Kidney (tissue), 14 donors: ENCODE data around the gene SEC14L6. TPM values are rescaled to one million over a fixed set of nuclear protein-coding genes. Genes with fewer than 3 reads are reported as not detected.

Experiments used
- DNase-seq, 5 donors: peaks; one replicate each; pipeline ENCODE4 v3.0.0-alpha.2; 2013 to 2020
- FAIRE-seq: peaks from 2 replicates; lab custom pipeline; 2012; peaks lifted over from hg19 to GRCh38; lab: Jason Lieb, UNC
- H3K27ac ChIP-seq, 2 donors: one replicate each; pipeline ENCODE4 v1.7.0; 2013; ENCODE audit warnings: low read depth in 2 of 2, low read length in 2 of 2, inconsistent platforms in 1 of 2
- H3K27me3 ChIP-seq: one replicate; pipeline ENCODE4 v1.7.1; 2013; ENCODE audit warnings: low read length, inconsistent platforms; ENCODE audit not compliant: control insufficient read depth, insufficient read depth
- H3K36me3 ChIP-seq, 3 donors: one replicate each; pipeline versions ENCODE4 v1.7.0 to v1.7.1; 2013; ENCODE audit warnings: low read length in 3 of 3, control low read depth in 1 of 3, inconsistent platforms in 1 of 3; ENCODE audit not compliant: insufficient read depth in 3 of 3, control insufficient read depth in 2 of 3
- H3K4me1 ChIP-seq, 3 donors: one replicate each; pipeline versions ENCODE4 v1.7.0 to v1.7.1; 2013; ENCODE audit warnings: low read length in 3 of 3, inconsistent platforms in 1 of 3, low read depth in 1 of 3; ENCODE audit not compliant: control insufficient read depth in 2 of 3, insufficient read depth in 2 of 3
- H3K4me3 ChIP-seq, 3 donors: one replicate each; pipeline versions ENCODE4 v1.7.0 to v1.8.1; 2013; ENCODE audit warnings: low read length in 3 of 3, control low read depth in 1 of 3, inconsistent platforms in 1 of 3
- H3K9ac ChIP-seq, 3 donors: one replicate each; pipeline versions ENCODE4 v1.7.0 to v1.7.1; 2013; ENCODE audit warnings: low read length in 3 of 3, control low read depth in 1 of 3, inconsistent platforms in 1 of 3
- H3K9me3 ChIP-seq, 3 donors: one replicate each; pipeline versions ENCODE4 v1.7.0 to v1.7.1; 2013; ENCODE audit warnings: low read length in 3 of 3, control low read depth in 1 of 3, inconsistent platforms in 1 of 3; ENCODE audit not compliant: control insufficient read depth in 2 of 3, insufficient read depth in 1 of 3
- intact Hi-C: fragments of 100-400 bp; cut with DNase I; formaldehyde crosslinking; loops from one replicate; pipeline ENCODE4 v1.11.1; 2022
- polyA plus RNA-seq: library from polyadenylated mRNA; stranded (reverse); fragments of 350-450 nt; fragmentation: Illumina TruSeq; extraction: RNeasy Lipid Tissue Mini Kit (QIAGEN cat#74804); gene quantifications from one replicate; pipeline ENCODE4 v1.2.3, GENCODE V29; 2014; ENCODE audit warnings: low read depth, low replicate concordance; ENCODE audit not compliant: insufficient read depth
- total RNA-seq: library from RNA; stranded (reverse); fragmentation: NEBNext Ultra II Directional; extraction: Animal tissue kit (Norgen Biotek cat#: 25700); gene quantifications from one replicate; pipeline ENCODE4 v1.2.1, GENCODE V29; 2021
- TF ChIP-seq, protein P1 (sequence below): IDR thresholded peaks from 3 replicates; pipeline ENCODE4 v1.5.1; 2012; ENCODE audit warnings: mild to moderate bottlenecking, moderate library complexity, borderline replicate concordance; ENCODE audit not compliant: insufficient read depth; ENCODE audit errors: extremely low read depth
- donor health status: control.
- donor health status: control.
- donor health status: control.
- donor health status: control.
- donor health status: control.
- donor health status: DM: yes; HTN: yes; CAD: no.
- donor health status: Normal renal cell carcinoma (clear cell type).

The SEC14L6 gene
- total and polyA plus RNA-seq, 2 donors from 2014 or later, result 13.9 to 16.5 TPM

DNA sequence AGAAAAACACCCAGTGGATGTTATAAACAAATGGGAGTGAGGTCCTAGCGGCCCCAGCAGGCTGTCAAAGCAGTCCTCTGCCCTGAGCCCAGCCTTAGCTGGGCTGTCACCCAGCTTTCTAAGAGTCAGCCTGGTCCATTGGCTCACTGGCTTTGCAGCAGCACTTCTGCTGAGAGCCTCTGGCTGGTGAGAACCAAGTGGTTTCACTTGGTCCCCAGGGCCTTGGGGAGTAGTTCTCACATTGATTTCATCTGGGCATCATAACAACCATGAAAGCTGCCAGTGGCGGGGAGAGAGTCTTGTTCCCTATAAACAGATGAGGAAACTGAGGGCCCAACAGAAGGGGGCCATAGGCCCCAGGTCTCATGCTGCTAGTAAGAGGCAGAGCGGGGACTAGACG is 11.4 kb downstream of the SEC14L6 start:
- H3K36me3 ChIP-seq, result no peaks in the 10 kb centered on the region
- H3K4me3 ChIP-seq, result no peak overlapping the region
- intact Hi-C loops, result no loop called here
- no peak overlapping the region for H3K27ac ChIP-seq
- FAIRE-seq (no peak), DNase-seq (no peak)
- H3K9me3 ChIP-seq, result no peaks in the 10 kb centered on the region
- no peak overlapping the region for H3K9ac ChIP-seq
- H3K27me3 ChIP-seq, result no peaks in the 10 kb centered on the region
- no peaks in the 10 kb centered on the region for H3K4me1 ChIP-seq
- TF ChIP-seq, protein P1, sequence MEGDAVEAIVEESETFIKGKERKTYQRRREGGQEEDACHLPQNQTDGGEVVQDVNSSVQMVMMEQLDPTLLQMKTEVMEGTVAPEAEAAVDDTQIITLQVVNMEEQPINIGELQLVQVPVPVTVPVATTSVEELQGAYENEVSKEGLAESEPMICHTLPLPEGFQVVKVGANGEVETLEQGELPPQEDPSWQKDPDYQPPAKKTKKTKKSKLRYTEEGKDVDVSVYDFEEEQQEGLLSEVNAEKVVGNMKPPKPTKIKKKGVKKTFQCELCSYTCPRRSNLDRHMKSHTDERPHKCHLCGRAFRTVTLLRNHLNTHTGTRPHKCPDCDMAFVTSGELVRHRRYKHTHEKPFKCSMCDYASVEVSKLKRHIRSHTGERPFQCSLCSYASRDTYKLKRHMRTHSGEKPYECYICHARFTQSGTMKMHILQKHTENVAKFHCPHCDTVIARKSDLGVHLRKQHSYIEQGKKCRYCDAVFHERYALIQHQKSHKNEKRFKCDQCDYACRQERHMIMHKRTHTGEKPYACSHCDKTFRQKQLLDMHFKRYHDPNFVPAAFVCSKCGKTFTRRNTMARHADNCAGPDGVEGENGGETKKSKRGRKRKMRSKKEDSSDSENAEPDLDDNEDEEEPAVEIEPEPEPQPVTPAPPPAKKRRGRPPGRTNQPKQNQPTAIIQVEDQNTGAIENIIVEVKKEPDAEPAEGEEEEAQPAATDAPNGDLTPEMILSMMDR, result no peak

DNA sequence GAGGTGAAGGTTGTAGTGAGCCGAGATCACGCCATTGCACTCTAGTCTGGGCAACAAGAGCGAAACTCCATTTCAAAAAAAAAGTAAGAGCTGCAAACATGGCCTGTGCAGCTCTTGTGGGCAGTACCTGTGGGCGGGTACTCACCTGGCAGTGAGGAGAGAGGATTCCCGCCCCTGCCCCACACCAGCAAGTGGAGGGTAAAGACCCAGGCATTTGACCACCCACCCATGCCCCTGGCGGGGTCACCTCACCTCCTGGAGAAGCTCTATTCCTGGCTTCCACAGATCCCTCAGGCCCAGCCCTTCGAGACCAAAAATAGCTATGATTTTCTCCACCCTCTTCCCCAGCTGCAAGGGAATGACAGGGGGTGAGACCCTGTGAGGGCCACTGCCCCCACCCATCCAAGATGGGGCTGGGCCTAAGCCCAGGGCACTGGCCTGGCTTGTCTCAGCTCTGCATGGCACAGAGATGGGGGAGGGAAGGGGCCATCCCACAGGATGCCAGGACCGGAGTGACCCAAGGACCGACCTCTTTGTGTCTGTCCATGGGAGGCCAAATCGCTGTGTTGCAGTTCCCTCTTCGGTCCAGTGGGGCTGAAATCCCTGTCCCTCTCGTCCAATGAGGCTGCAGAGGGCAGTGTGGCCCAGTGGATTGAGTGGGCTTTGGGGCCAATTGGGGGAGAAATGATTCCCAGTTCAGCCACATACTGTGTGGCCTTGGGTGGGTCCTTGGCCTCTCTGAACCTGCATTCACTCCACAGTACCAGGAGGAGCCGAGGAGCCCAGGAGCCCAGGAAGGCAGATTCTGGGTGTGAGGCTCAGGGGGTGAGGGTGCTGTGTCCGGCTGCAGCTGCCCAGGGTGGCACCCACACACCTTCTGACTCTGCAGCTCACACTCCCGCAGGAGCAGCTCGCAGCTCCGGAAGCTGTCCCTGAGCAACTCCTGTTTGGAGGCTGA is 14.6 kb downstream of the SEC14L6 start:
- no peaks in the 10 kb centered on the region for H3K27me3 ChIP-seq
- intact Hi-C loops, result no loop called here
- no peak for FAIRE-seq

DNA sequence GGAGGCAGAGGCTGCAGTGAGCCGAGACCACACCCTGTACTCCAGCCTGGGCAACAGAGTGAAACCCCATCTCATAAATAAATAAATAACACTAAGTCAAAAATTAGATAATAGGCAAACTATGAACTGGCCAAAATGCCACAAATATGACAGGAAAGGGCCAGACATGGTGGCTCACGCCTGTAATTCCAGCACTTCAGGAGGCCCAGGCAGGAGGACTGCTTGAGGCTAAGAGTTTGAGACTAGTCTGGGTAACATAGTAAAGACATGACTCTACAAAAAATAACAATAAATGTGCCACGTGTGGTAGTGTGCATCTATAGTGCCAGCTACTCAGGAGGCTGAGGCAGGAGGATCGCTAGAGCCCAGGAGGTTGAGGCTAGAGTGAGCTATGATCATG is 19.9 kb downstream of the SEC14L6 start:
- H3K27ac ChIP-seq, result no peak overlapping the region
- intact Hi-C loops, result no loop called here
- DNase-seq (no peak), FAIRE-seq (no peak)
- H3K27me3 ChIP-seq, result no peaks in the 10 kb centered on the region
- H3K36me3 ChIP-seq, result no peaks in the 10 kb centered on the region
- no peak overlapping the region for H3K4me3 ChIP-seq
- no peaks in the 10 kb centered on the region for H3K4me1 ChIP-seq
- TF ChIP-seq, protein P1, result no peak
- H3K9ac ChIP-seq, result no peak overlapping the region
- H3K9me3 ChIP-seq, result no peaks in the 10 kb centered on the region

More for the DNA sequence above, 14.6 kb downstream of the SEC14L6 start:
- TF ChIP-seq, protein P1, result no peak
- Histone ChIP-seq H3K9ac (no peak overlapping the region), H3K27ac (no peak overlapping the region), H3K9me3 (no peaks in the 10 kb centered on the region), H3K36me3 (no peaks in the 10 kb centered on the region), H3K4me1 (no peaks in the 10 kb centered on the region), H3K4me3 (no peak overlapping the region)
- DNase-seq, result no peak
